SK-N-MC (cell line): Measurements from ENCODE around the gene FBXO22.

Experiments
- EZH2 ChIP-seq: fragments of 200-600 bp; sonication (generic); IDR thresholded peaks from one replicate; pipeline ENCODE4 v1.6.1; 2017; ENCODE audit warnings: antibody characterized with exemption
- FOXP2 ChIP-seq: optimal IDR thresholded peaks from 2 replicates; pipeline ENCODE3; 2011; ENCODE audit warnings: mild to moderate bottlenecking, moderate library complexity; ENCODE audit not compliant: insufficient read depth; ENCODE audit errors: extremely low read length, control extremely low read depth
- POLR2AphosphoS5 ChIP-seq: IDR thresholded peaks from 2 replicates; pipeline ENCODE4 v1.6.1; 2012; ENCODE audit warnings: mild to moderate bottlenecking, low read depth, low read length, borderline replicate concordance

- no peak for TF ChIP-seq POLR2AphosphoS5
- TF ChIP-seq EZH2: no peak
- TF ChIP-seq FOXP2: no peak
Measured at GRCh38 chr15:75891895-75892294, 11.8 kb upstream of the FBXO22 start.
